Tibial nerve (tissue), 4 donors: ENCODE measurements around the gene UBIAD1.
"Not testable (repeated sequence)": the region's sequence is repeated elsewhere in the genome, so short reads cannot be mapped to it uniquely, and the experiment has no call there.

Experiments used
- CTCF ChIP-seq, 5 experiments: fragments of 200-600 bp in 3 of 5; fragments of 450-650 bp in 2 of 5; sonication (generic) in 3 of 5; IDR thresholded peaks; one replicate each; pipeline ENCODE4 v1.5.1; 2016 to 2019; ENCODE audit warnings: antibody characterized with exemption in 5 of 5, mild to moderate bottlenecking in 3 of 5, moderate library complexity in 2 of 5
- EP300 ChIP-seq, 2 donors: sonication (generic); formaldehyde crosslinking; IDR thresholded peaks; one replicate each; pipeline ENCODE4 v1.6.1; 2017; ENCODE audit warnings: antibody characterized with exemption in 2 of 2, mild to moderate bottlenecking in 1 of 2
- POLR2A ChIP-seq, 2 donors: fragments of 450-650 bp; IDR thresholded peaks; one replicate each; pipeline ENCODE4 v1.6.1; 2017; ENCODE audit warnings: antibody characterized with exemption in 2 of 2, mild to moderate bottlenecking in 2 of 2, moderate library complexity in 2 of 2

GRCh38 chr1:11305516-11305915, 32.5 kb downstream of the UBIAD1 start:
- TF ChIP-seq CTCF, POLR2A, EP300 (IDR thresholded peaks at IDR 0.05): not testable (repeated sequence)
